NCI-H446 (cell line): ENCODE measurements around the gene CEBPB.

ENCODE experiments used
- DNase-seq, 2 experiments: peaks; one replicate each; lab custom pipeline; 2025; lab: John Stamatoyannopoulos, UW

CEBPB gene

GRCh38 chr20:50230184-50230583, 39.6 kb downstream of the CEBPB start:
- no peak for DNase-seq

- DNase-seq, result no peak
These were observed 40.4 kb downstream of the CEBPB start for GRCh38 chr20:50230871-50231560.

- DNase-seq, result no peak
These were observed 41.2 kb downstream of the CEBPB start for GRCh38 chr20:50231854-50232253.

GRCh38 chr20:50232651-50233324, 42.2 kb downstream of the CEBPB start:
- DNase-seq, result no peak

GRCh38 chr20:50233325-50234212, 42.9 kb downstream of the CEBPB start:
- no peak for DNase-seq

GRCh38 chr20:50234288-50234687, 43.7 kb downstream of the CEBPB start:
- DNase-seq, result no peak

- DNase-seq, result no peak
These were observed 46.7 kb downstream of the CEBPB start for GRCh38 chr20:50237349-50237748.

GRCh38 chr20:50238081-50238800, 47.6 kb downstream of the CEBPB start:
- DNase-seq, result no peak

- DNase-seq, result no peak
These were observed 49.5 kb downstream of the CEBPB start for GRCh38 chr20:50240092-50240491.

GRCh38 chr20:50242178-50242514, 51.5 kb downstream of the CEBPB start:
- DNase-seq, result no peak
